ENCODE measurements around the gene EPDR1. TPM values are rescaled to one million over a fixed set of nuclear protein-coding genes. Genes with fewer than 3 reads are reported as not detected.

Gene EPDR1
- 1 to 10 TPM; 1.4 to 2.1 (median 2.0) TPM for total RNA-seq
- 1.6 TPM for total RNA-seq (2013)

GRCh38 chr7:37920305-37920848 lies at the start of gene EPDR1:
Gene EPDR1 (plus strand): TSS chr7:37920640. CDS start chr7:37920940, 300 bp downstream.
- DNase-seq: peak; percentile 23 to 57
- H3K9me3 ChIP-seq (ENCODE audit: control insufficient read depth, insufficient read depth, low read length): no peaks in the 10 kb centered on the region
- Mint-ChIP-seq H3K4me3 (peak within 1 kb of the TSS; percentile 93), H3K27ac (peak within 1 kb of the TSS in 1 of 2 donors; percentile 67), H3K27me3 (ENCODE audit: low read depth in 2 of 2) (peaks cover 18 to 45% of the 10 kb centered on the region in 2 donors), H3K9me3 (no peaks in the 10 kb centered on the region), H3K4me1 (peaks cover 29 to 32% of the 10 kb centered on the region in 2 donors), H3K36me3 (no peaks in the 10 kb centered on the region)
- 8% methylated on average over 22 of the region's 22 CpGs for WGBS (ENCODE audit: insufficient coverage)
- H3K4me3 ChIP-seq (ENCODE audit: low read length): peak within 1 kb of the TSS; percentile 39
- no peaks in the 10 kb centered on the region for H3K36me3 ChIP-seq (ENCODE audit: control insufficient read depth, insufficient read depth, low read length)
- peak; percentile 67 to 76 (median 74) for ATAC-seq
- no peak within 1 kb of the TSS for H3K27ac ChIP-seq (ENCODE audit: low read length)
- peaks cover 9% of the 10 kb centered on the region for H3K27me3 ChIP-seq (ENCODE audit: control insufficient read depth, insufficient read depth, low read length)
- TF ChIP-seq CTCF (IDR thresholded peaks at IDR 0.05): no peak
- H3K4me1 ChIP-seq (ENCODE audit: control insufficient read depth, insufficient read depth, low read length): peaks cover 26% of the 10 kb centered on the region
- intact Hi-C loops (cut with micrococcal nuclease): no loop called here

- Mint-ChIP-seq H3K27ac (no peak overlapping the region), H3K36me3 (peaks cover 17% of the 10 kb centered on the region), H3K4me1 (no peaks in the 10 kb centered on the region), H3K4me3 (no peak overlapping the region), H3K27me3 (ENCODE audit: low read depth in 2 of 2) (no peaks in the 10 kb centered on the region), H3K9me3 (no peaks in the 10 kb centered on the region)
- H3K4me3 ChIP-seq (ENCODE audit: low read length): no peak overlapping the region
- 92% methylated on average over 6 of the region's 6 CpGs for WGBS (ENCODE audit: insufficient coverage)
- H3K4me1 ChIP-seq (ENCODE audit: control insufficient read depth, insufficient read depth, low read length): no peaks in the 10 kb centered on the region
- intact Hi-C loops (cut with micrococcal nuclease): no loop called here
- no peak for TF ChIP-seq CTCF (IDR thresholded peaks at IDR 0.05)
- DNase-seq (no peak), ATAC-seq (no peak)
- no peaks in the 10 kb centered on the region for H3K36me3 ChIP-seq (ENCODE audit: control insufficient read depth, insufficient read depth, low read length)
- no peak overlapping the region for H3K27ac ChIP-seq (ENCODE audit: low read length)
- no peaks in the 10 kb centered on the region for H3K27me3 ChIP-seq (ENCODE audit: control insufficient read depth, insufficient read depth, low read length)
- H3K9me3 ChIP-seq (ENCODE audit: control insufficient read depth, insufficient read depth, low read length): no peaks in the 10 kb centered on the region
Measured at GRCh38 chr7:37882086-37882485, 38.4 kb upstream of the EPDR1 start.

GRCh38 chr7:37893359-37893758 lies 27.1 kb upstream of the EPDR1 start:
- no peaks in the 10 kb centered on the region for H3K36me3 Mint-ChIP-seq
- H3K27ac Mint-ChIP-seq: no peak overlapping the region
- TF ChIP-seq CTCF (IDR thresholded peaks at IDR 0.05): no peak
- H3K27me3 ChIP-seq (ENCODE audit: control insufficient read depth, insufficient read depth, low read length): no peaks in the 10 kb centered on the region
- ATAC-seq: no peak
- H3K27ac ChIP-seq (ENCODE audit: low read length): no peak overlapping the region
- H3K9me3 ChIP-seq (ENCODE audit: control insufficient read depth, insufficient read depth, low read length): no peaks in the 10 kb centered on the region
- no peaks in the 10 kb centered on the region for H3K4me1 Mint-ChIP-seq
- H3K4me1 ChIP-seq (ENCODE audit: control insufficient read depth, insufficient read depth, low read length): no peaks in the 10 kb centered on the region
- H3K4me3 Mint-ChIP-seq: no peak overlapping the region
- H3K27me3 Mint-ChIP-seq (ENCODE audit: low read depth in 2 of 2): no peaks in the 10 kb centered on the region
- H3K4me3 ChIP-seq (ENCODE audit: low read length): no peak overlapping the region
- H3K36me3 ChIP-seq (ENCODE audit: control insufficient read depth, insufficient read depth, low read length): no peaks in the 10 kb centered on the region
- intact Hi-C loops (cut with micrococcal nuclease): no loop called here
- H3K9me3 Mint-ChIP-seq: peaks cover 0 to 2% of the 10 kb centered on the region in 2 donors
- DNase-seq: no peak

GRCh38 chr7:37894671-37895070 lies 25.8 kb upstream of the EPDR1 start:
- H3K4me1 Mint-ChIP-seq: no peaks in the 10 kb centered on the region
- intact Hi-C loops (cut with micrococcal nuclease): no loop called here
- Histone ChIP-seq H3K36me3 (ENCODE audit: control insufficient read depth, insufficient read depth, low read length) (no peaks in the 10 kb centered on the region), H3K4me1 (ENCODE audit: control insufficient read depth, insufficient read depth, low read length) (no peaks in the 10 kb centered on the region), H3K27ac (ENCODE audit: low read length) (no peak overlapping the region), H3K4me3 (ENCODE audit: low read length) (no peak overlapping the region), H3K27me3 (ENCODE audit: control insufficient read depth, insufficient read depth, low read length) (no peaks in the 10 kb centered on the region), H3K9me3 (ENCODE audit: control insufficient read depth, insufficient read depth, low read length) (no peaks in the 10 kb centered on the region)
- 63% methylated on average over 3 of the region's 3 CpGs for WGBS (ENCODE audit: insufficient coverage)
- peaks cover 0 to 2% of the 10 kb centered on the region in 2 donors for H3K9me3 Mint-ChIP-seq
- no peak for TF ChIP-seq CTCF (IDR thresholded peaks at IDR 0.05)
- no peak overlapping the region for H3K27ac Mint-ChIP-seq
- no peaks in the 10 kb centered on the region for H3K27me3 Mint-ChIP-seq (ENCODE audit: low read depth in 2 of 2)
- H3K36me3 Mint-ChIP-seq: no peaks in the 10 kb centered on the region
- no peak overlapping the region for H3K4me3 Mint-ChIP-seq
- DNase-seq: no peak
- ATAC-seq: no peak
